Adrenal gland (tissue), 5 donors: Measurements from ENCODE around the gene IL18R1.

Source experiments
- CTCF ChIP-seq, 6 experiments: fragments of 450-650 bp in 4 of 6; fragments of 200-600 bp in 2 of 6; sonication (generic) in 1 of 6; IDR thresholded peaks; 1 replicate in 5 of 6; 2 replicates in 1 of 6; pipeline versions ENCODE4 v1.5.1 to v1.8.0; 2016 to 2021; ENCODE audit warnings: antibody characterized with exemption in 6 of 6, mild to moderate bottlenecking in 2 of 6, moderate library complexity in 1 of 6
- POLR2A ChIP-seq, 2 donors: fragments of 450-650 bp; IDR thresholded peaks; one replicate each; pipeline ENCODE4 v1.6.1; 2017; ENCODE audit warnings: antibody characterized with exemption in 2 of 2, mild to moderate bottlenecking in 2 of 2, moderate library complexity in 1 of 2
- donor health status: DM: no; HTN: no; CAD: no.

DNA sequence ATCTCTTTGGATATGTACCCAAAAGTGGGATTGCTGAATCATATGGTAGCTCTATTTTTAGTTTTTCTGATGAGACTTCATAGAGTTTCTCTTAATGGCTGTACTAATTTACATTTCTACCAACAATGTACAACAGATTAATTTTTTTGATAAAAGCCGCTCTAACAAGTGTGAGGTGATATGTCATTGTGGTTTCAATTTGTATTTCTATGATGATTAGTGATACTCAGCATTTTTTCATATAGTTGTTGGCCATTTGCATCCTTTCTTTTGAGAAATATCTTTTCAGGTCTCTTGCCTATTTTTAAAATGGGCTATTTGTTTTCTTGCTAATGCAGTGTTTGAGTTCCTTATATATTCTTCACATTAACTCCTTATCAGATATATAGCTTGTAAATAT lies 71.7 kb downstream of the IL18R1 start:
- TF ChIP-seq CTCF (IDR thresholded peaks at IDR 0.05): no peak
- no peak for TF ChIP-seq POLR2A (IDR thresholded peaks at IDR 0.05)
